HG03378 (cell line): ENCODE measurements around the gene EPHB2.

Source experiments
- ATAC-seq: cut with Tn5 transposase; IDR thresholded peaks from one replicate; pipeline ENCODE4 v1.9.1; 2021; ENCODE audit warnings: mild to moderate bottlenecking, moderate library complexity; ENCODE audit not compliant: unreplicated experiment

EPHB2 gene

DNA sequence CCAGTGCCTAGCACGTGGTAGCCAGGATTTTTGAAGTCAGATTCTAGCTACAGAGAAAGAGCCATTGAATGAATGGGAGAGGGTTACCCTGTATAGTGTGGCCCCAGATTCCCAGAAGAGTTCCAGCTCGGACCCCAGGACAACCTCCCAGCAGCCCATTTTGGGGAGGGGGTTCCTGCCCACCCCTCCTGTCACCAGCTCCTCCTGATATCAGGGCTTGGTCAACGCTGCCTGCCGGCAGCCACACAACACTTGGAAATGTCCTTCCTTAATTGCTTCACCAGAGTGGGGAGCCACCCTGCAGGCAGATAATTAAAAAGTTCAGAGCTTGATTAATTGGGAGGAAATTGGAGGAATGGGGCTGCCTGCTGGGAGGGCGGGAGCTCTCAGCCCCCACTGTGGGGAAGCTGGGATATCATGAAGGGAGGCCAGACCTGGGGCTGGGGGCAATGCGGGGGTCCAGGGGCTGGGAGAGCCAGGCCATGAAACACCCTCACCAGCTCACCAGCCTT is 141.6 kb downstream of the EPHB2 start:
- no peak for ATAC-seq

DNA sequence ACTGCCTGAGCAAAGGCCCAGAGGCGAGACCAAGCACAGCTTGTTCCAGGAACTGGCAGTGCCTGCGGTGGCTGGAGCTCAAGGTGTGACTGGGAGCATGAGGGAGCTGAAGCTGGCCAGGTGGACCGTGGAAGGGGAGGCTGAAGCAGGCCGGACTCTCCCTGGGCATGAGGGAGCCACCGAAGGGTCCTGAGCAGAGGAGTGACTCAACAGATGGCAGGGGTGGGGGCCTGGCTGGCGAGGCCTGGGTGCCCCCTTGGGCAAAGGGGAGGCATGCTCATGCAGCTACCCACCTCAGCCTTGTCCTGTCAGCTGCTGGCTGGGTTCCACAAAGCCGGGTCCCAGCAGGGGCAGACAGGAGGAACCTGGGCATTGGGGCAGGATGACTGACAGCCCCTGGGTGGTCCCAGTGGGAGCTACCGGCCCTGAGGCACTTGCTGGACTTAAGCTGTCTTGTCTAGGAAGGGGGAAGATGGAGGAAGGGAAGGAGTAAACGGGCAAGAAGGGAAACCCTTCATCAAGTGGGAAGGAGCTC is 143.1 kb downstream of the EPHB2 start:
- no peak for ATAC-seq

DNA sequence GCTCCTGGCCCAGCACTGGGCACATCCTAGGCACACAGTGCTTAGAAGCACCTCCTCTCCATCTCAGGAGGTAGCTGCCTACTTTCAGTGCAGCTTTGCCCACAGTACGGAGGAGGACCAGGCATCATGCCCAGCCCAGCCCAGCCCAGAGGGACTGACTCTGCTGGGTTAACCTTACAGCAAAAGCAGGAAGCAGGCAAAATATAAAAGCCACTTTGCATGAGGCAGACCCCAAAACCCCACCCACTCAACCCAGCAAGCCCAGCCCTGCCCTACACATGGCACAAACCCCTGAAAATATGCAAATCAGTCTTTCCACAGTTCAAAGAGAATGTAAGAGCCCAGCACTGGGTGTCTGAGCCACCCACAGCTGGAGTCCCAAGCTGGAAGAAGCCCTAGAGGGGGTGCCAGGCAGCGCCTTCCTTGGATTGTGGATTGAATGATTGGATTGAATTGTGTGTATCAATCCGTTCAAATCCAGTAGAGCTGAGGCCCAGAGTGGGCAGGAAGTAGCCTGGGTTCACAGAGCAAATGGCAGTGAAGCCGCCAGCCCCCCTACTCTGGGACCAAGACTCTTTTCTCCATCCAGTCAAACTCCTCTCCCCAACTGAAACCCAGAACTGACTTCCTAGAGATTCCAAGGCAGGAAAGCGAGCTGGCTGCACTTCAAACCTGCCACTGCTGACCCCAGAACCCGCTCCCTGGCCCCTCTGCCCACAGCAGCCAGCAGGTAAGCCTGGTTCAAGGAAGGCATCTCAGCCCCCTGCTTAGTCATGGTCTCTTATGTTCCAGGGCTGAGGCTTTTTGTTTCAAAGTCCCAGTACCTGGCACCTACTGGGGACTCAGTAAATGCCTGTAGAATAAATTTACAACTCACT is 144.3 kb downstream of the EPHB2 start:
- ATAC-seq, result no peak

DNA sequence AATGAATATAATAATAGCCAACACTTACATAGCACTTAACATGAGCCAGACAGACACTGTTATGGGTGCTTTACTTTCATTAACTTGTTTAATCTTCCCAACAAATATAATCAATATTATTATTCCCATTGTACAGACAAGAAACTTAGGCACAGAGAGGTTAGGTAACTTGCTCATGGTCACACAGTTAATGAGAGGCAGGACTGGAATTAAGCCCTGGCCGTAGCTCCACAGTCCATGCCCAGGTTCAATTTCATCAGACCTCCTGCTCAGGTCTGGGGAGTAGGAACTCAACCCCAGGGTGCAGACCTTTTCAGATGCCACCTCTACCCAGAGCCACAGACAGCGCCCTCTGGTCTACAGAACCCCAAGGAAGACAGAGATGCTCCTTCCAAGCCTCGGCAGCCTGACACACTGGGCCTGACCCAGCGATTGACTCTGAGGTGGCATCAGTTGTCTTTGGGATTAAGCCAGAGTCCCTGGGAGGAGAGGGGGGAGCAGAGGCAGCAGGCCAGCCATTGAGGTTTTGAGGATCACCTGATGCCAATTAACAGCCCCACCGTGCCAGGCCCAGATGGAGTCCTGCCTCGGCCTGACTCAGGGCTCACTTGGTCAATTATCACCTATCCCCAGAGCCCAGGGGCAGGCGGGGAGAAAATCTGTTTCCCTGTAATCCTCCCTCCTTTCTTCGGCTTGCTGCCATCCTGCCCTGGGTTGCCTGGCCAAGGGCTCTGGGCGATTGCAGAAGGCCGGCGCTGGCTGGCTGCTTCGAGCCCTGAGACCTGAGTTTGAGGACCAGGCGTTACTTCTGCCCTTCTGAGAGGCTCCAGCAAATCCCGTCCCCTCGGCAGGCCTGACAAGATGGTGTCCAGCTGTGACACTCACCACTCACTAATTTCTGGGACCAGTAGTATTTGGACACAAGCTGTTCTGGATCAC is 145.3 kb downstream of the EPHB2 start:
- no peak for ATAC-seq

DNA sequence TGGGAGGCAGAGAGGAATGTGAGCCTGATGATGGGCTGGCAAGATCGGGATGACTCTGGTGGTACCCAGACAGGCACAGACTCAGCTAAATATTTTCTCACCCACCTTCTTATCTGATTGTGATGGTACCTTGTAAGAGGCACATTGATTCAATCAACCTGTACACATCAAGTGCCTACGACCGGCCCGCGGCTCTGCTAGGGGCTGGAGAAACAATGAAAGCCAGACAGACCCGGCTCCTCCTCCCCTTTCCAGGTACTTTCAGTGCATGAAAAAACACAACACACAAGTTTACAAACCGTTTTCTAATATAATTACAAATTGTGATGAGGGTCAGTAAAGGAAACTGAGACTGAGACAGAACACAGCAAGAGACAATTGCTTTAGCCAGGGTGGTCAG is 147.0 kb downstream of the EPHB2 start:
- no peak for ATAC-seq

DNA sequence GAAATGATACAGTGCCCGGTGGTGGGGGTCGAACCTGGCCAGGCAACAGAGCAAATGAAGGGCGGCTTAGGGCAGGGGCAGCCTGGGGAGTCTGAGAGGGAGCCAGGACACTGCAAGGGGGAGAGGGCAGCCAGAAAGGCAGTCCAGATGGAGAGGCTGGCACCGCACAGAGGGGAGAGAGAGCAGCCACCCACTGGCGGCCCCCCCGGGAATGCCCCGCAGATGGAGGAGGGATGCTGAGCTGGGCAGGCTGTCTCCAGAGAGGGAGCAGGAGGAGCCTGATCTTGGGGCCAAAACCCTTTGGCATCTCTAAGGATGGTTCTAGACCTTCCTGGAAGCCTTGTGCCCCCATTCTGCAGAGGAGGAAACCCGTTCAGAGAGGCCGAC is 149.8 kb downstream of the EPHB2 start:
- no peak for ATAC-seq

DNA sequence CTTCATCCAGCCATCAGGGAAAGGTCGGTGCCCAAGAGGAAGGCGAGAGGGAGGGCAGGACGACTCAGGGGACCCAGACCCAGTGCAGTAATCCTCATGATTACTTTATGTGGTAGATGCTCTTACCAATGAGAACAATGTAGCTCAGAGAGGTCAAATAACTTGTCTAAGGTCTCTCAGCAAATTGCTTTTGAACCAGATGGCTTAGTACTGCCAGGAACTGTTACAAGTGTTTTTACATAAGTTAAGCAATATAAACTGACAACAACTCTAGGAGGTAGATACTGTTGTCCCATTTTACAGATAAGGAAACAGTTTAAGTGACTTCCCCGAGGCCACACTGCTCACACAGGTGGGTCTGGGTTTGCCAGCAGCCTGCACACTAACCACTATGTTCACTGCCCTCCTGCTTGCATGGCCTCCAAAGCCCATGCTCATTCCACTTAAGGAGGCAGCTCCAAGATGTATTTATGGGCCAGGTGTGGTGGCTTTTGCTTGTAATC is 150.3 kb downstream of the EPHB2 start:
- no peak for ATAC-seq

DNA sequence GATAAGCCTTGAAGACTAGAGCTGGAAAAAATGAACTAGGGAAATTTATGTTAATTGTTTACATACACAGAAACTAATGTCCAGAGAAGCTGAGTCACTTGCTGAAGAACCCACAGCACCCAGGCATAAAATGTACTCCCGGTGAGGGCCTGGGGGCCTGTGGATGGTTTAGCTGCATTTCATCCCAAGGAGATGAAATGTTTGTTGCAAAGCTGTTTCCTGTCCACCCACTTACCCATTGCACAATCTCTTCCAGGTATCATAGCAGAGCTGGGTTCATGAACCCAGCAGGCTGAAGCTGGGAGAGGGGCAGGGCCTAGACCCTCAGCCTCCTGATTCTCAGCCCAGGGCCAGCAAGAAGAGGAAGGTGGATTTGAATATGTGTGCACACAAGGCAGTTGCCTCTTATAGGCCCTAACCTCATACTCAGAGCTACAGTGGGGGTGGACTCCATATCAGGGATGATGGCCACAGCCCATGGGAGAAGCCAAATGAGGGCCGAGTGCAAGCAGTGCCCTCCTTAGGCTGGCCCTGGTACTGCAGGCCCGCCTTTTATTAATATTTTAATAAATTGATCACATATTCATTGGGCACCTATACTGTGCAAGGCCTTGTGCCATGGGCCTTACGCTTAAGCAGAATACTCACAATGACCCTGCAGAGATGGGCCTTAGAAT is 151.3 kb downstream of the EPHB2 start:
- ATAC-seq, result no peak

DNA sequence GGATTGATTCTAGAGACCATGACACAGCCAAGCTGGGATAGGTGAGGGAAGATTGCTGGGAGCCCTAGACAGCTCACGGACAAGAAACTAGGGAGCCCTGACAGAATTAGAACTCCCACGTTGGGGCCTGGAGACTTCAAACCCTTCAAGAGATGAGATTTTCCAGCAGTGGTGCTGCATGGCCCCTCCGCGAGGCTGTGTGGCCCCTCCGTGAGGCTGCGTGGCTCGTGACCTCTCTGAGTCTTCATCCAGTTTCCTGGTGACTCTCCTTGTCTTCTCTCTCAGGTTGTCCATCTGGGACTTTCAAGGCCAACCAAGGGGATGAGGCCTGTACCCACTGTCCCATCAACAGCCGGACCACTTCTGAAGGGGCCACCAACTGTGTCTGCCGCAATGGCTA is 152.1 kb downstream of the EPHB2 start:
- ATAC-seq, result no peak

DNA sequence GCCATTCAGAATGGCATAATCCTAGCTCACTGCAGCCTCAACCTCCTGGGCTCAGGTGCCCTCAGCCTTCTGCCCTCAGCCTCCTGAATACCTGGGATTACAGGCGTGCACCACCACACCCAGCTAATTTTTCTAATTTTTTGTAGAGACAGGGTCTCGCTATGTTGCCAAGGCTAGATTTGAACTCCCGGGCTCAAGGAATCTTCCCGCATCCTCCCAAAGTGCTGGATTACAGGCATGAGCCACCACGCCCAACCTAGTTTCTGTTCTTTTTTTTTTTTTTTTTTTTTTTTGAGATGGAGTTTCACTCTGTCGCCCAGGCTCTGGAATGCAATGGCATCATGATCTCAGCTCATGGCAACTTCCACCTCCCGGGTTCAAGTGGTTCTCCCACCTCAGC is 153.1 kb downstream of the EPHB2 start:
- ATAC-seq, result no peak

DNA sequence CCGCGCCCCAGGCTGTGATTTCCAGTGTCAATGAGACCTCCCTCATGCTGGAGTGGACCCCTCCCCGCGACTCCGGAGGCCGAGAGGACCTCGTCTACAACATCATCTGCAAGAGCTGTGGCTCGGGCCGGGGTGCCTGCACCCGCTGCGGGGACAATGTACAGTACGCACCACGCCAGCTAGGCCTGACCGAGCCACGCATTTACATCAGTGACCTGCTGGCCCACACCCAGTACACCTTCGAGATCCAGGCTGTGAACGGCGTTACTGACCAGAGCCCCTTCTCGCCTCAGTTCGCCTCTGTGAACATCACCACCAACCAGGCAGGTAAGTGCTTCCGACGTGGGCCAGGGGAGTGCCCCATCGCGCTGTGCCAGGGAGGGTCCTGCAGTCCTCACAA is 154.2 kb downstream of the EPHB2 start:
- no peak for ATAC-seq

DNA sequence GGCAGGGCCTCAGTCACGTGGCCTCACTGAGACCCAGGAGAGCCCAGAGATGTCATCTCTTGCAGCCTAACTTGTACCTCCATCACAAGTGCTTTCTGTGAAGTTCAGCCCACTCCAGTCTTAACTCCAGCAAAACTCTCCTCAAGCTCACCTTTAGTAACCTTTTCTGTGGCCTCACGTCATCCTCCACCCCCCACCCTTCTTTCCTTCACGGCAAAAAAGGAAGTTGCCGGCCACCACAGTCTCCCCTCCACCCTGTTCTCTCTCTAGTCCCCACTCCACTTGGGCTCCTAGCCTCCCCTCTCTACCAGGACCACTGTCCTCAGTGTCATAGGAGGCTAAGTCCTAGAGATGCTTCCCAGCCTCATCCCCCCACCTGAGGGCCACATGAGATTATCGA is 155.1 kb downstream of the EPHB2 start:
- no peak for ATAC-seq

DNA sequence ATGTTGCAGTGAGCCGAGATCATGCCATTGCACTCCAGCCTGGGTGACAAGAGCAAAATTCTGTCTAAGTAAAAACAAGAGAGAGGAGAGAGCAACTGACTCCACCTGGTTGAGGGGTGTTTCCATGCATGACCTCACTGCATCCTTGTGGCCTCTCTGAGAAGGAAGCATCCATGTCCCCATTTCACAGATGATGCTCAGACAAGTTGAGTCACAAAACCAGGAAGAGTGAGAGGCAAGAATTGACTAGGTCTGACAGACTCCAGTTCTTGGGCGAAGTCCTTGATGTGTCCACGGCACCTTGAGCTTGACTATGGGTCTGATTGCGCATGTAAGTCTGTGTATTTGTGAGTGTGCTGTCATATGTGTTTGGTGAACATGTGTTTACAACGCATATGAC is 156.2 kb downstream of the EPHB2 start:
- ATAC-seq, result no peak

DNA sequence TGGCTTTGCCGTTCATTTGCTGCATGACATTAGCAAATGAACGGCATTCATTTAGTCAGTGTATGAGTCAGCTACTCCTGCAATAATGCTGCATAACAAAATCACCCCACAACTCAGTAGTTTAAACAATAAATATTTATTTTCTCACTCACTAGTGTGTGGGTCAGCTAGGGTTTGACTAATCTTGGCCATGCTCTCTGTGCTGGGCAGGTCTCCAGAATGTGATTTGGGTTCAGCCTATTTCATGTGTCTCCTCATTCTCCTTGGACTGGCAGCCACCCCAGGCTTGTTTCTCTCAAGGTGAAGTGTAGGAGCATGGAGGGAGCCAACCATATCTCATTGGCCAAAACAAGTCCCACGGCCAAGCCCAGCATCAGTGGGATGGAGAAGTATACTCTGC is 157.7 kb downstream of the EPHB2 start:
- ATAC-seq, result no peak

DNA sequence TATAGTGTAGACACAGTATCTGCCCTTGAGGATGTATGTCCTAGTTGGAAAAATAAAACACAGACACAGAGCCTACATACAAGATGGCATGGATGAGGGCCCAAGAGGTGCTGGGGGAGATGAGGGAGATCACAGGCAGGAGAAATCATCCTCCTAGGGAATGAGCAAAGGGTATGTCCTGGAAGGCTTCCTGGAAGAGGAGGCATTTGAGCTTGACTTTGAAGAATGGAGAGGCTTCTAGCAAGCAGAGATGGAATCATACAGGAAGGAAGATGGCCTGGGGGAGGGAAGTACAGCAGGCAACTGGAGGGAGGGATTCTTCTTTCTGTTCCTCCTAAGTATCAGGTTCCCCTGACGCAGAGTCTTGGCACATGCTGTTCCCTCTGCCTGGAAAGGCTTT is 158.7 kb downstream of the EPHB2 start:
- no peak for ATAC-seq

DNA sequence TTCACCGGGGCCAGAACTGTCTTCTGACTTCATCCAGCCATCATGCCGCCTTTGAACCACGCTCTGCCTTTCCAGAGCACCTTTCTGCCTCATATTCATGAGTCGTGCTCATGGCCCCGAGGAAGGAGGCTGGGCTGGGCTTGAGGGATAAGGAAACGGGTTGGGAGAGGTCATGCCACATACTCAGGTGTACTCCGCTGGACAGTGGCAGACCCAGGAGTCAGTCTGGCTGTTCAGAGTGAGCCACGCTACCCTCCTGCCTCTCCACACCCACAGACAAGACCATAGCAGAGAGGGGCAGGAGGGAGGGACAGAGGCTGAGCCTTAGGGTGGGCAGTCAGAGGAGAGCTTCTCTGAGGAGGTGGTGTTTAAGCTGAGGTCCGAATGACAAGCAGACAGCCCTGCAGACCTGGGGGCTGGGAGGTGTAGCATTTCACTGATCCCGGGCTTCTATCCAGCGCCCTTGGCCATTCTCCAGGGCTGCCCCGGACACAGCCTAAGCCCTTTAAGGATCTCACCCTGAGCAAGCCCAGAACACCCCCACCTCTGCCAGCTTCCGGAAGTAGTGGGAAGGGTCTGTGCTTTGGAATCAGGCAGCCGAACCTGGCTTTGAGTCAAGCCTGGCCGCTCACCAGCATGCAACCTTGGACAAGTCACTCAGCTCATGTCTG is 159.7 kb downstream of the EPHB2 start:
- no peak for ATAC-seq

DNA sequence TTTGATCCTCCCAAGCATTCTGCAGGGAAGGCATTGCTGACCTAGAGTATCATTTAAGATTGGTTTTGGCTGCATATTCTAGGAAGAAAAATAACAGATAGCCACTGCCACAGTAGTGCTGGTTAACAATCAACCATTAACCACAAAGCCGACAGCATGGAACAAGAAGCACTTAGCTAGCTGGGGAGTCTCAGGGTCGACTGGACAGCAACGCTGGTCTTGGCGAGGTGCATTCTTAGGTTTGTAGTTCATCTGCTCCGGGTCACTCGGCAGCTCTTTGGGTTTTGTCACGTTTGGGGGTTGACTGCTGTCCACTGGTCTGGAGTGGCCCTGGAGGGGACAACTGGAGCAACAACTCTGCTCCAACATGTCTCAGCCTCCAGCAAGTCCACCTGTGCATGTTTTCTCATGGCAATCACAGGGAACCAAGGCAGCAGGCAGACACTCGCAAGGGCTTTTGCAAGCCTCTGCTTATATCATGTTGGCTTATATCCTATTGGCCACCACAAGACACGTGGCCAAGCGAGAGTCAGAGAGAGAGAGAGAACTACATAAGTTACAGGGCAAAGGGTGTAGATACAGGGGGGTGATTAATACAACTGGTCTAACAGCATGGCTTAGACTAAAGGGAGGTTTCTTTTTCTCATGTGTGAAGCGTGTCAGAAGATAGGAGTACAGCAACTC is 162.5 kb downstream of the EPHB2 start:
- no peak for ATAC-seq

DNA sequence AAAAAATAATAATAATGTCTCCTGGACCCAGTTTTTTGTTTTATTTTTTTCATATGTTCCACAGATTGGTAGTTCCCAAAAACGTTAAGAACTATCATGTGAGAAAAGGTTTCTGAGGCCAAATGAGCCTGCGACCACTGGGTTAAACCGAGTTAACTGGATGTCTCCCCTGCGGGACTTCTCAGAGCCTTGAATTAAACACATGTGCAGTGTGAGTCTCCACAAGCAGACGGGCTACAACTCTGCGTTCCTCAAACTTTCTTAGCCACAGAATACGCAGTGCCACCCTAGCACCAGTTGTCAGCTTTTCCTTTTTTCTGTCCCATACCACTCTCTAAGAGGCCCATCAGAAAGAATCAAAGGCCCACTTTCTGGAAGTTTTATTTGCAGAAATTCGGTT is 164.1 kb downstream of the EPHB2 start:
- ATAC-seq, result no peak

DNA sequence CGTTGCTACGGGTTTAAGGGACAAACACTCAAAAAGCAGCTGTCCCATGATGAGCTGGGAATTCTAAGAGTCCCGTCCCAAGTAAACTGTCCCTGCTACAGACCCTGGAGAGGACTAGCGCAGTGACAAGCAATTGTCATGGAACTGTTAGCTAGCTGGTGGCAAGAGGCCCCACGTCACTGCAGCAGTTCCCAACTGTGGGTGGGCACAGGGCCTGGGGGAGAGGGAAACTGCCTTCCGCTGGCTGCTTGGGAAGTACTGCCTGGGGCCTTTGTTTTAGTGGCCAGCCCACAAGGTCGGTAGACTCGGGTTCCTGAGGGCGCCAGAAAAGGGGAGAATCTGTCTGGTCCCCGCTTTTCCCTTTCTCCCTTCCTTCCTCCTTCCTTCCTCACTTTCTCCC is 164.6 kb downstream of the EPHB2 start:
- ATAC-seq, result no peak

DNA sequence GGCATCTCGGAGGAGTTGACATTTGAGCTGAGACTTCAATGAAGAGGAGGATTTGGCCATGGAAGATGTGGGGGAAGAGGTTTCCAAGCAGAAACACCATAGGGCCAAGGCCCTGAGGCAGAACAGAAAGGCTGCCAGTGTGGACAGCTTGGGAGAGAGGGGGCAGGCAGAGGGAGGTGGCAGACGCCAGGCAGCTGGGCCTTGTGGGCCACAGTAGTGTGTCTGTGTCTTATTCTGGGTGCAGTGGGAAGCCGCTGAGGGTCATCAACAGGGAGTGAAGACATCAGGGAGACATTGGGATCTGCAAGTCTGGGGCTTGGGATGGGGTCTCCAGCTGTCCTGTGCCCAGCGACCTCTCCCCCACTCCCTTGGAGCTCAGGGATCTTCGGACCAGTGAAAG is 165.2 kb downstream of the EPHB2 start:
- ATAC-seq, result no peak
